SK-N-SH treated with all-trans-retinoic acid at 6 μM for 48 hours (cell line): ENCODE results near the gene ARID3A.

ENCODE experiments used
- ATAC-seq: fragments of 200-7000 bp; cut with Tn5 transposase; 3 replicates; pipeline ENCODE4 v1.9.1; 2020; ENCODE audit warnings: mild to moderate bottlenecking, moderate library complexity
- ARNTL ChIP-seq: fragments of 450-650 bp; formaldehyde crosslinking; IDR thresholded peaks from 2 replicates; pipeline ENCODE4 v1.5.0; 2020; ENCODE audit warnings: low read depth, mild to moderate bottlenecking, moderate library complexity, borderline replicate concordance
- ESRRG ChIP-seq: fragments of 250-450 bp; sonication (Bioruptor Pico); IDR thresholded peaks from 2 replicates; pipeline ENCODE4 v1.6.1; 2021; ENCODE audit warnings: mild to moderate bottlenecking
- GLIS3 ChIP-seq: fragments of 250-450 bp; sonication (Bioruptor Pico); IDR thresholded peaks from 2 replicates; pipeline ENCODE4 v1.5.0; 2020; ENCODE audit warnings: mild to moderate bottlenecking, moderate library complexity
- ISL1 ChIP-seq: fragments of 250-450 bp; sonication (Bioruptor Pico); IDR thresholded peaks from 2 replicates; pipeline ENCODE4 v2.1.2; 2022; ENCODE audit warnings: mild to moderate bottlenecking, moderate library complexity
- OSR1 ChIP-seq: fragments of 250-450 bp; sonication (Bioruptor Pico); IDR thresholded peaks from 2 replicates; pipeline ENCODE4 v1.8.0; 2022; ENCODE audit warnings: moderate library complexity, mild to moderate bottlenecking, inconsistent platforms
- PPARA ChIP-seq: fragments of 250-450 bp; sonication (Bioruptor Pico); IDR thresholded peaks from 2 replicates; pipeline ENCODE4 v1.5.0; 2020; ENCODE audit warnings: mild to moderate bottlenecking, borderline replicate concordance
- RARB ChIP-seq: fragments of 250-450 bp; sonication (Bioruptor Pico); IDR thresholded peaks from 2 replicates; pipeline ENCODE4 v1.8.0; 2021; ENCODE audit warnings: mild to moderate bottlenecking, moderate library complexity
- SNAI2 ChIP-seq: fragments of 250-450 bp; sonication (Bioruptor Pico); IDR thresholded peaks from 2 replicates; pipeline ENCODE4 v1.5.0; 2020; ENCODE audit warnings: mild to moderate bottlenecking, moderate library complexity
- ZC3H10 ChIP-seq: fragments of 250-450 bp; sonication (Bioruptor Pico); IDR thresholded peaks from 2 replicates; pipeline ENCODE4 v1.5.1; 2021; ENCODE audit warnings: mild to moderate bottlenecking, moderate library complexity
- ZNF565 ChIP-seq: fragments of 450-650 bp; formaldehyde crosslinking; conservative IDR thresholded peaks from 2 replicates; pipeline ENCODE4 v1.5.0; 2020; ENCODE audit warnings: low read depth, mild to moderate bottlenecking, moderate library complexity
- ZNF70 ChIP-seq: fragments of 450-650 bp; formaldehyde crosslinking; IDR thresholded peaks from 2 replicates; pipeline ENCODE4 v1.5.0; 2020; ENCODE audit warnings: mild to moderate bottlenecking, moderate library complexity
- ZNF8 ChIP-seq: fragments of 450-650 bp; formaldehyde crosslinking; IDR thresholded peaks from 2 replicates; pipeline ENCODE4 v1.5.0; 2020; ENCODE audit warnings: mild to moderate bottlenecking, moderate library complexity
- TF ChIP-seq, protein P1 (sequence below): fragments of 250-450 bp; sonication (Bioruptor Pico); IDR thresholded peaks from 2 replicates; pipeline ENCODE4 v1.5.1; 2021; ENCODE audit warnings: mild to moderate bottlenecking, moderate library complexity
- TF ChIP-seq, protein P2 (sequence below): fragments of 250-450 bp; sonication (Bioruptor Pico); IDR thresholded peaks from 2 replicates; pipeline ENCODE4 v1.5.1; 2020; ENCODE audit warnings: low read depth, mild to moderate bottlenecking, moderate library complexity
- TF ChIP-seq, protein P3 (sequence below): fragments of 250-450 bp; sonication (Bioruptor Pico); IDR thresholded peaks from 2 replicates; pipeline ENCODE4 v1.5.0; 2020; ENCODE audit warnings: mild to moderate bottlenecking, moderate library complexity
- TF ChIP-seq, protein P4 (sequence below): fragments of 250-450 bp; sonication (Bioruptor Pico); IDR thresholded peaks from 2 replicates; pipeline ENCODE4 v1.8.0; 2021; ENCODE audit warnings: low read depth, mild to moderate bottlenecking, moderate library complexity, borderline replicate concordance
- TF ChIP-seq, protein P5 (sequence below): fragments of 250-450 bp; sonication (Bioruptor Pico); IDR thresholded peaks from 2 replicates; pipeline ENCODE4 v1.8.0; 2020; ENCODE audit warnings: mild to moderate bottlenecking, moderate library complexity, borderline replicate concordance

The ARID3A gene

DNA sequence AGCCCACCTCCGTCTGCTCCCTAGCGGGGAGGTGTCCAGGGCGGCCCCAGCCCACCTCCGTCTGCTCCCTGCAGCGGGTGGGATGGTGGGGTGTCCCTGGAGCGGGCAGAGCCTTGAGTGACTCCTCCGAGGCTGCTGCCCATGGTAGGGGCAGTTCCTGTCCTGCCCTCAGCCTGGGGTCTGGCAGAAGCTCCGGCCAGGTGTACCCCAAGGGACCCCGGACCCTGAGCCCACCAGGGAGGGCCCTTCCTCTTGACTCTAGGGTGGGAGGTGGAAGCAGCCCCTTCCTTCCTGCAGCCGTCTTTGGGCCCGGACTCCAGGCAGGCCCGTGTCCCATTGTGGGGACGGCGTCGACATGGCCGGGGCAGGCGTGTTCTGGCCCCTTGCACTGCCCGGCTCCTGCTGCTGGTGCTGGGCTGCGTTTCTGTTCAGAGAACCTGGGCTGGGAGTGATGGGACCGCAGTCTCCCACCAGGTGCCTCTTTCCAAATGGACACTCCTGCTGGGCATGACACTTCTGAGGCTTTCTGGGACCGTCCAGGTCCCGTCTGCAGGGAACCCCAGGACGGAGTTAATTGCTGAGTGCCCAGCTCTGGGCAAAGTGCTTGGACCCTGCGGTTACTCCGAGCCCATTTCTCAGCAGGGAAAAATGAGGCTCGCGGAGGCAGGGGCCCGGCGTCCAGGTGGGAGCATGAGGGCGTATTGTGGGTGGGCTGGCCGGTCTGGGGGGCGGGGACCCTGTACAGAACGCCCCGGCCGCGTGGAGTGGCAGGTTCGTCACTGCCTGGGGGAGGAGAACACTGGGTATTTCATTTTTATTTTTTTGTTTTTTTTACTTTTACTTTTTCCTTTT lies 19.8 kb downstream of the ARID3A start:
- no peak for ATAC-seq
- TF ChIP-seq ZC3H10 (CRISPR knock-in tag) (no peak), RARB (CRISPR knock-in tag) (no peak), ZNF70 (CRISPR knock-in tag) (no peak), PPARA (no peak), OSR1 (CRISPR knock-in tag) (no peak), SNAI2 (no peak), ZNF8 (CRISPR knock-in tag) (no peak), ISL1 (CRISPR knock-in tag) (no peak), ARNTL (CRISPR knock-in tag) (no peak), ZNF565 (CRISPR knock-in tag) (no peak), ESRRG (CRISPR knock-in tag) (no peak), GLIS3 (CRISPR knock-in tag) (no peak)
- TF ChIP-seq, protein P1, sequence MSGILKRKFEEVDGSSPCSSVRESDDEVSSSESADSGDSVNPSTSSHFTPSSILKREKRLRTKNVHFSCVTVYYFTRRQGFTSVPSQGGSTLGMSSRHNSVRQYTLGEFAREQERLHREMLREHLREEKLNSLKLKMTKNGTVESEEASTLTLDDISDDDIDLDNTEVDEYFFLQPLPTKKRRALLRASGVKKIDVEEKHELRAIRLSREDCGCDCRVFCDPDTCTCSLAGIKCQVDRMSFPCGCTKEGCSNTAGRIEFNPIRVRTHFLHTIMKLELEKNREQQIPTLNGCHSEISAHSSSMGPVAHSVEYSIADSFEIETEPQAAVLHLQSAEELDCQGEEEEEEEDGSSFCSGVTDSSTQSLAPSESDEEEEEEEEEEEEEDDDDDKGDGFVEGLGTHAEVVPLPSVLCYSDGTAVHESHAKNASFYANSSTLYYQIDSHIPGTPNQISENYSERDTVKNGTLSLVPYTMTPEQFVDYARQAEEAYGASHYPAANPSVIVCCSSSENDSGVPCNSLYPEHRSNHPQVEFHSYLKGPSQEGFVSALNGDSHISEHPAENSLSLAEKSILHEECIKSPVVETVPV (CRISPR knock-in tag): no peak
- TF ChIP-seq, protein P2, sequence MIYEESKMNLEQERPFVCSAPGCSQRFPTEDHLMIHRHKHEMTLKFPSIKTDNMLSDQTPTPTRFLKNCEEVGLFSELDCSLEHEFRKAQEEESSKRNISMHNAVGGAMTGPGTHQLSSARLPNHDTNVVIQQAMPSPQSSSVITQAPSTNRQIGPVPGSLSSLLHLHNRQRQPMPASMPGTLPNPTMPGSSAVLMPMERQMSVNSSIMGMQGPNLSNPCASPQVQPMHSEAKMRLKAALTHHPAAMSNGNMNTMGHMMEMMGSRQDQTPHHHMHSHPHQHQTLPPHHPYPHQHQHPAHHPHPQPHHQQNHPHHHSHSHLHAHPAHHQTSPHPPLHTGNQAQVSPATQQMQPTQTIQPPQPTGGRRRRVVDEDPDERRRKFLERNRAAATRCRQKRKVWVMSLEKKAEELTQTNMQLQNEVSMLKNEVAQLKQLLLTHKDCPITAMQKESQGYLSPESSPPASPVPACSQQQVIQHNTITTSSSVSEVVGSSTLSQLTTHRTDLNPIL (CRISPR knock-in tag): no peak
- TF ChIP-seq, protein P3, sequence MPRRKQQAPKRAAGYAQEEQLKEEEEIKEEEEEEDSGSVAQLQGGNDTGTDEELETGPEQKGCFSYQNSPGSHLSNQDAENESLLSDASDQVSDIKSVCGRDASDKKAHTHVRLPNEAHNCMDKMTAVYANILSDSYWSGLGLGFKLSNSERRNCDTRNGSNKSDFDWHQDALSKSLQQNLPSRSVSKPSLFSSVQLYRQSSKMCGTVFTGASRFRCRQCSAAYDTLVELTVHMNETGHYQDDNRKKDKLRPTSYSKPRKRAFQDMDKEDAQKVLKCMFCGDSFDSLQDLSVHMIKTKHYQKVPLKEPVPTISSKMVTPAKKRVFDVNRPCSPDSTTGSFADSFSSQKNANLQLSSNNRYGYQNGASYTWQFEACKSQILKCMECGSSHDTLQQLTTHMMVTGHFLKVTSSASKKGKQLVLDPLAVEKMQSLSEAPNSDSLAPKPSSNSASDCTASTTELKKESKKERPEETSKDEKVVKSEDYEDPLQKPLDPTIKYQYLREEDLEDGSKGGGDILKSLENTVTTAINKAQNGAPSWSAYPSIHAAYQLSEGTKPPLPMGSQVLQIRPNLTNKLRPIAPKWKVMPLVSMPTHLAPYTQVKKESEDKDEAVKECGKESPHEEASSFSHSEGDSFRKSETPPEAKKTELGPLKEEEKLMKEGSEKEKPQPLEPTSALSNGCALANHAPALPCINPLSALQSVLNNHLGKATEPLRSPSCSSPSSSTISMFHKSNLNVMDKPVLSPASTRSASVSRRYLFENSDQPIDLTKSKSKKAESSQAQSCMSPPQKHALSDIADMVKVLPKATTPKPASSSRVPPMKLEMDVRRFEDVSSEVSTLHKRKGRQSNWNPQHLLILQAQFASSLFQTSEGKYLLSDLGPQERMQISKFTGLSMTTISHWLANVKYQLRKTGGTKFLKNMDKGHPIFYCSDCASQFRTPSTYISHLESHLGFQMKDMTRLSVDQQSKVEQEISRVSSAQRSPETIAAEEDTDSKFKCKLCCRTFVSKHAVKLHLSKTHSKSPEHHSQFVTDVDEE: no peak
- TF ChIP-seq, protein P4, sequence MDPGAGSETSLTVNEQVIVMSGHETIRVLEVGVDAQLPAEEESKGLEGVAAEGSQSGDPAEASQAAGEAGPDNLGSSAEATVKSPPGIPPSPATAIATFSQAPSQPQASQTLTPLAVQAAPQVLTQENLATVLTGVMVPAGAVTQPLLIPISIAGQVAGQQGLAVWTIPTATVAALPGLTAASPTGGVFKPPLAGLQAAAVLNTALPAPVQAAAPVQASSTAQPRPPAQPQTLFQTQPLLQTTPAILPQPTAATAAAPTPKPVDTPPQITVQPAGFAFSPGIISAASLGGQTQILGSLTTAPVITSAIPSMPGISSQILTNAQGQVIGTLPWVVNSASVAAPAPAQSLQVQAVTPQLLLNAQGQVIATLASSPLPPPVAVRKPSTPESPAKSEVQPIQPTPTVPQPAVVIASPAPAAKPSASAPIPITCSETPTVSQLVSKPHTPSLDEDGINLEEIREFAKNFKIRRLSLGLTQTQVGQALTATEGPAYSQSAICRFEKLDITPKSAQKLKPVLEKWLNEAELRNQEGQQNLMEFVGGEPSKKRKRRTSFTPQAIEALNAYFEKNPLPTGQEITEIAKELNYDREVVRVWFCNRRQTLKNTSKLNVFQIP (CRISPR knock-in tag): no peak

DNA sequence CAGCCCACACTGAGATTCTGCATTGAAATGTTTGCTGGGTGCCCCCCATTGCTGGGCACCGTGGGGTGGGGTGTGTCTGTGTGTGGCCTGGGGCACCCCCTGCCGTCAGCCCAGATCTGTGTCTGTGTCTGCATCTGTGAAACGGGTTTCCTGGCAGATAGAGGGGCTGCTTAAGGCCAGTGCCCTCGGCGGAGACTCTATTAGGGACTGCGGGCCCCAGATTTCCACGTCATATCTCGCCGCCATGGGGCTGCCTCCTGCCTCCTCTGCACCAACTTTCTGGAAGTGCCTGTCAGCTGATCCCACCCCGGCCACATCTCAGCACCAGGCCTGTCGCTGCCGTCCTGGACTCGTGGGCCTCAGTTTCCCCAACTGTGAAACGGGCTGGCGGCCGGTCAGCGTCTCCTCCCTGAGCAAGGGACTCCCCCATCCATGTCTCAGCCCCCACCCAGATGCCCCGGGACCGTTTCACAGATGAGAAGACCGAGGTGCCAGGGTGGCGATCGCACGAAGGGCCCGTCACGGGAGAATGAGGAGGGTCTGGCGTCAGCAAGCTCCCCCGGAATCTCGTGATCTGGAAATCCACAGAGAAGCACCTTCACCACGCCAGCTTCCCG lies 21.4 kb downstream of the ARID3A start:
- TF ChIP-seq ESRRG (CRISPR knock-in tag): no peak
- TF ChIP-seq GLIS3 (CRISPR knock-in tag): no peak
- TF ChIP-seq, protein P5, sequence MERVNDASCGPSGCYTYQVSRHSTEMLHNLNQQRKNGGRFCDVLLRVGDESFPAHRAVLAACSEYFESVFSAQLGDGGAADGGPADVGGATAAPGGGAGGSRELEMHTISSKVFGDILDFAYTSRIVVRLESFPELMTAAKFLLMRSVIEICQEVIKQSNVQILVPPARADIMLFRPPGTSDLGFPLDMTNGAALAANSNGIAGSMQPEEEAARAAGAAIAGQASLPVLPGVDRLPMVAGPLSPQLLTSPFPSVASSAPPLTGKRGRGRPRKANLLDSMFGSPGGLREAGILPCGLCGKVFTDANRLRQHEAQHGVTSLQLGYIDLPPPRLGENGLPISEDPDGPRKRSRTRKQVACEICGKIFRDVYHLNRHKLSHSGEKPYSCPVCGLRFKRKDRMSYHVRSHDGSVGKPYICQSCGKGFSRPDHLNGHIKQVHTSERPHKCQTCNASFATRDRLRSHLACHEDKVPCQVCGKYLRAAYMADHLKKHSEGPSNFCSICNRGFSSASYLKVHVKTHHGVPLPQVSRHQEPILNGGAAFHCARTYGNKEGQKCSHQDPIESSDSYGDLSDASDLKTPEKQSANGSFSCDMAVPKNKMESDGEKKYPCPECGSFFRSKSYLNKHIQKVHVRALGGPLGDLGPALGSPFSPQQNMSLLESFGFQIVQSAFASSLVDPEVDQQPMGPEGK (CRISPR knock-in tag): no peak
- TF ChIP-seq, protein P1 (CRISPR knock-in tag): no peak
- TF ChIP-seq ZNF8 (CRISPR knock-in tag): no peak
- TF ChIP-seq, protein P2 (CRISPR knock-in tag): no peak
- ATAC-seq: no peak
